Measurements from ENCODE around the gene ZBTB7C.

The ZBTB7C gene

GRCh38 chr18:48418539-48419276, 9.5 kb upstream of the ZBTB7C start:
- no peak for DNase-seq

DNA sequence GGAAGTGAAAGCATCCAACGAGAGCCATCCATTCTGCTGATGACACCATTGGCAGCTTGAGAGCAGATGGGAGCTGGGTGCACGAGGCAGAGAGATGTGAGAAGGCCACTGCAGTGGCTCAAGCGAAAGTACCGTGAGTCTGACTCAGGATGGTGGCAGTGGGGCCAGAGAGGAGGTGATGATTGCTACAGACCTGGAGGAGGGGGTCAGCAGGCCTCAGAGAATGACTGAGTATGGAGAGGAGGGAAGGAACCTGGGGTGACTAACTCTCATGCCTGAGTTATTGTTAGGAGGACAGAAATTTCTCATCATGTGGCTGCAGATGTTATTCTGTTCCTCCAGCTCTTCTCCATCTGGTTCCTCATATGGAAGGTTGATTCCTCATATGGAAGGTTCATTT, 8.8 kb upstream of the ZBTB7C start:
- DNase-seq, result no peak

DNA sequence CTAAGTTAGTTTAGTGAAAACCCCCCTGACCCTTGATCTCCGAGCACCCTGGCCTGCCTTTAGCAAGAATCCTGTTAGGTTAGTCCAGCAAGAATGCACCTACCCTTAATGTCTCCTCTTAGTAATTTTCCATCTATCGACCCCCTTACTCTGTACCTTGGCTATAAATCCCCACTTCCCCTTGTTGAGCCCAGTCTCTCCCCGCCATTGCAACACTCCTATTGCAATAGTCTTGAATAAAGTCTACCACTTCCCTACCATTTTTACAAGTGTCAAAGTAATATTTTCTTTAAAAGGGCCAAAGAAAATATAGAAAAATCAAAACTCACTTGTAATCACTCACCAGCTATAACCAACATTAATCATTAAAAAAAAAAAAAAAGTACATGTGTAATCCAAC, 4.2 kb upstream of the ZBTB7C start:
- DNase-seq, result no peak

- peak; percentile 23 for DNase-seq
These were observed 3.3 kb upstream of the ZBTB7C start for GRCh38 chr18:48412339-48412929.

DNA sequence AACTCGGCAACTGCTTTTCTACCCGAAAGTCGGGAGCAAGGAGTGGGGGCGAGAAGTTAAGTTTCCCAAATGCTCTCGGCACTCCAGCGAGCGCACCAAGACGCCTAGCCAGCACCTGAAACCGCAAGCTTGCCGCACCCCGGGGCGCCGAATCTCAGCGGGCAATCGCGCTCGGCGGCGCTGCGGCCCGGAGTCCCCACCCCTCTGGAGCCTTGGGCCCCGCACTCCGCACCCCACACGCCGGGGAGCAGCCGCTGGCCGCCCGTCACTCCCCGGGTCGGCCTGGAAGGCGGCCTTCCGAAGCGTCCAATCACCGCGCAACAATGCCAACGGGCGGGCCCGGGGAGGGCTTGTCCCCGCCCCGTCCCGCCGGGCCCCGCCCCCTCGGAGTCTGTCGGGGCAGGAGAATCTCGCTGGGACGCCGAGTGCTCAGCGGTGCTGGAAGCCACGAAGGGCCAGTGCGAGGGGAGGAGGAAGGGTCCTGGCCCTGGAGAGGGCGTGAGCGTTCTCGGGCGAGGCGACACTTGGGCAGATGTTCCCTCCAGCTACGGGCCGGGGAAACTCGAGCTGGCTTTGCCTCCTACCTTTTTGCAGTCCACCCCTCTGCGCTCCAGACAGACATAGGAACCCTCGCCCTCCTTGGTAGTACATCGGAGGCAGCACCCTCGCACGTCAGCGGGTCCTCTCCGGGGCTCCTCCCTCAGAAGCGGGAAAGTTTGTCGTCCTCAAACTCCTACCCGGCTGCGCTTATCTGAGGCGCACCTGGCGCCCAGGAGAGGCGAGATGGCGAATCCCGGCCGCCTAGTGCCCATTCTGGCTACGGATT, 1.1 kb upstream of the ZBTB7C start:
- peak; percentile 53 for DNase-seq

GRCh38 chr18:48409591-48410094, 460 bp upstream of the ZBTB7C start:
- DNase-seq, result no peak

DNA sequence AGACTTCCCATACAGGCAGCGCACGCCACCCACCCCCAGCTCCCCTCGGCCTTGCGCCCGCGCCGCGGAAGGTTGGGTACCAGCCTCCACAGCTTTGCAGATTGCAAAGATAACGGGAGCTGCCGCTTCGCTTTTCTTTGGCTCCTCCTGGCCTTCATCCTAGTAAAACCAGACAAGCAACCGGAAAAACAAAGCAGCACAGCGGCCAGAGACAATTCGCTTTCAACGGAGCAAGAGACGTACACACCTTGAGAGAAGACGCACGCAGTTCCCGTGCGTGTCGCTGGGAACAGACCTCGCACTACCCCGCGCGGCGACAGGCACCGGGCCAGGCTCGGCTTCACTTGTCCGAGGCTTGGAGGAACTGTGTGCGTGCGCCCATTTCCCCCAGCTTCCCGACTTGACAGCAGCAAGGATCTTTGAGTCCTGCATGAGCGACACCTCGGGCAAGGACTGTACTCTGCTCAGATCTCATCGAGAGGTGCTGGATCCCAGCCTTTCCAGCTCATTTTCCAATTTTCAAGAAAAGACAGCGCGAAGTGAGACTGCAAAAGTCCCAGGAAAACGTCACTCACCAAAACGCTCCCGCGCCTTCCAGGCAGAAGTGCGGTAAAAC, 964 bp downstream of the ZBTB7C start:
- DNase-seq, result no peak

DNA sequence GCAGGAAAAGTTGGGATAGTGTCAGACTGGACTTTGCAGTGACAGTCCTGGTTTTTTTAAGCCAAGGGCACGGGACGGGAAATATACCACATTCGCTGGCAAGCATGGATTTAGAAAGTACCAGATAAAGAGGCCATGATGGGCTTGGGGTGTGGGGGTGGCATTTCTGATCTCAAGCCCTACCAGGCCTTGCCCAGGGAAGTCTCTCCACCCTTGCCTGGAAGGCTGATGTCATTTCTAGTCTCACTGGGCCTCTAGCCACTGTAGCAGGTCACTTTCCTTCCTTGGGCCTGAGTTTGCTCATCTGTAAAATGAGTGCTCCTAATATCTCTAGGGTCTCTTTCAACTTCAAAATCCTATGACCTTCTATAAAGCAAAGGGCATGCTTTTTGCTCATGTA, 1.8 kb downstream of the ZBTB7C start:
- no peak for DNase-seq

GRCh38 chr18:48405978-48406377, 3.2 kb downstream of the ZBTB7C start:
- no peak for DNase-seq

- DNase-seq, result no peak
These were observed 4.3 kb downstream of the ZBTB7C start for GRCh38 chr18:48404716-48405507.

DNA sequence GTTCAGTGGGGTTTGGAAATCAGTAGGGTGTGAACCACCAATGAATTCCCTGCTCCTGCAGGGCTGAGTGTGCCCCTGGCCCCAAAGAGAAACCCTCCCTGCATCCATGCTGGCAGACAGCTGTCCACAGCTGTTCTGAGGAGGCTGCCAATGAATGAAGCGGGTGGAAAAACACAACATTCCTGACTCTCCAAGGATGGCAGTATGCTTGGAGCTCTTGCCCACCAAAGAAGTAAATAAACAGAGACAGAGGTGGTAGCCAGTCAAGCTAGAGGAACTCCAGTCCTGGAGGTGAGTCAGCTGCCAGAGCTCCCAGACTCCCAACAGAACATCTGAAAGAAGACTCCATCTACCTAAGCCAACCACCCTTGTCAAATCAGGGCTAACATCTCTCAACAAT, 6.2 kb downstream of the ZBTB7C start:
- no peak for DNase-seq

- no peak for DNase-seq
These were observed 9.7 kb downstream of the ZBTB7C start for GRCh38 chr18:48399303-48400075.

- DNase-seq, result no peak
These were observed 11.1 kb downstream of the ZBTB7C start for GRCh38 chr18:48398074-48398473.

DNA sequence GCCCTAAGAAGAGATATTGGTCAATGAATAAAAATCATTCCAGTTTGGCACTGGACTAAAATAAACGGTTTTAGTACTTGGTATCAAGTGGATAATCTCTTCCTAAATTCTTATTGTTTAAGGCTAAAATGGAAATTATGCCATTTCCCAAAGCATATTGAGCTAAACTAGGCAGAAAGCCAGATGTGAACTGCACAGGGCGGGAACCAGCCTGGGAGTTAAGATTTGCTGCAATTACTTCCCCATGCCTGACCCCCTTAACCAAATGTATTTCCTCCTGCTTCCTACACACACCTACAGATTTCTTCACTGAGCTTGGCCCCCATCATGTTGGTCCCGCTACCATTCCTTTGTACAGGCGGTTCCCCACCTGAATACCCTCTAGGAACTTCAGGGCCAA, 12.2 kb downstream of the ZBTB7C start:
- DNase-seq, result no peak

GRCh38 chr18:48396561-48396960, 12.6 kb downstream of the ZBTB7C start:
- DNase-seq, result no peak

GRCh38 chr18:48395646-48396045, 13.5 kb downstream of the ZBTB7C start:
- no peak for DNase-seq

DNA sequence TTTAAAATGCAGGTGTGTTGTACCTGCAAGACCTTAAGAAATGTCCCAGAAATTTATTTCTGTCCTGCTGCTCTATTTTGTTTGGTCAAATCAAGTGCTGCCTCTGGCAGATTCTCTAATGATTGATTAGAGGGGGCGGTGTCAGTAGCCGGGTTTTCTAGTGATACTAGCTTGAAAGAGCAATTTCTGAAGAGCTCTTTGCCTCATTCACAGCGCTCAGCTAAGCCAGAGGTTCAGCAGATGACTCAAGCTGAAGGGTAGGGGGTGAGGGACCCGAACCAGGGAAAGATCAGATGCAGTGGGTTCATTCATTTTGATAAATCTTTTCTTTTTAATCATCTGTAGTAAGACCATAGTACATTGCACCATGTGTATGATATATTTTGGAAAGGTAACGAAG, 15.0 kb downstream of the ZBTB7C start:
- DNase-seq, result no peak

DNA sequence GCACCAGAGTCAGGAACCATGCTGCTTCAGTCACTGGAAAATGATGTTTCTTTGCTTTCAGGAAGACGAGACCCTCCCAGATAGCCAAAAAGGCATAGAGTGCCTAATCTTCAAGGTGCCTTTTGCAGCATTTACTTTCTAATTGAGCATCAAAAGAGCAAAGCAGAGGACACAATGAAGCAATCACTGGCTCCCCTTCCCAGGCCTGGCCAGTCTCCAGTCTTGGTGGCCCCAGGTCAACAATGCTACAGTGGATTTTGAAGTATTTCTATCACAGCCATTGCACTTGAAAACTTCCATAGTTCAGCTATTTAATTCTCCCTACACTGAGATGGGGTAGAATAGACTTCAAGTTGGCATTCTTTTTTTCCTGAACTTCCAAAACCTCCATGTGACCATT, 15.4 kb downstream of the ZBTB7C start:
- DNase-seq, result no peak

DNA sequence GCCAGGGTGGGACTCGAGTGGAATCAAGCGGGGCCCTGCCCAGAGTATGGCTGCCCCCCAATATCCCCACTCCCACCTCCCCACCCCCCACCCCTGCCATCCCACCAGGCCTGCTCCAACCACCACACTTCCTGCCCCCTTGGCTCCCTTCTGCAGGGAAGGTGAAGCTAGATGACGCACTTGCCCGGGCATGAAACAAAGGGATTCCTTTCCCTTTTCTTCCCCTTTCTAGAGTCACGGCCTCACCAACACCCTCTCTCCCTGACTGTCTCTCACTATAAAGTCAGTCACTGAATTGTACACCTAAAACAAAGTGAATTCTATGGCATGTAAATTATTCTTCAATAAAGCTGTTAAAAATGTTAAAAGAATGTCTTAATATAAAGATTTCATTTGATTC, 16.0 kb downstream of the ZBTB7C start:
- DNase-seq, result no peak

DNA sequence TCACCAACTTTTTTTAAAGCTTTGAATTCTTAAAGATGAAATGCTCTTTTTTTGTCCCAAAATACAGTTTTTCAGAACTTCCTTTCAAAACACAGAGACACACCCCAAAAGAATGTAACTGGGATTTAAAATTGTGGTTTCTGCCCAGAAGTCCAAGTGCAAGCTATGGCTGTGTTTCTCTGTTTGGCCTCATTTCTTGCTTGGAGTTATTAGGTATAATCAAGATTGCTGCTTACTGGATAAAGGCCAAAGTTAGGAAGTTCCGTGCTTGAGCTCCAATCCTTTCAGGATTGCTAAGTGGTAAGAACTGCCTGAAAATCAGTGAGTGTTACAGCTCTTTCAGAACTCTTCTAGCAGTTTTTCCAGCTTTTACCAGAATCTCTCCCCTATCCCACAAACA, 16.9 kb downstream of the ZBTB7C start:
- DNase-seq, result no peak

GRCh38 chr18:48391868-48392267, 17.3 kb downstream of the ZBTB7C start:
- DNase-seq, result no peak

- no peak for DNase-seq
These were observed 18.5 kb downstream of the ZBTB7C start for GRCh38 chr18:48390641-48391040.
